PC-3 (cell line): ENCODE data around the gene CCDC197. TPM values are rescaled to one million over a fixed set of nuclear protein-coding genes. Genes with fewer than 3 reads are reported as not detected.

Experiments
- ATAC-seq: fragments of 200-7000 bp; cut with Tn5 transposase; 2 replicates; pipeline ENCODE4 v1.9.1; 2020; ENCODE audit warnings: mild to moderate bottlenecking, moderate library complexity
- BruUV-seq: library from RNA; stranded (reverse); fragments of 400-500 nt; replicated peaks from 2 replicates; lab custom pipeline; 2021; lab: Mats Ljungman, UMichigan
- CTCF ChIA-PET: fragments of 300-600 bp; sonication (Branson Sonifier 250); formaldehyde crosslinking; loops from one replicate; lab custom pipeline; 2022; ENCODE audit warnings: antibody characterized with exemption; lab: Charles Lee
- POLR2A ChIA-PET: fragments of 300-600 bp; sonication (Branson Sonifier 250); formaldehyde crosslinking; loops from one replicate; lab custom pipeline; 2022; ENCODE audit warnings: antibody characterized with exemption; ENCODE audit not compliant: unreplicated experiment; lab: Charles Lee
- DNase-seq: peaks from one replicate; pipeline ENCODE4 v3.0.0-alpha.2; 2015
- H2AFZ ChIP-seq: fragments of 300-600 bp; sonication (generic); 2 replicates; pipeline ENCODE4 v1.6.0; 2016; ENCODE audit warnings: antibody characterized with exemption, low read length
- H3F3A ChIP-seq: fragments of 300-600 bp; sonication (generic); one replicate; pipeline ENCODE4 v1.6.0; 2017; ENCODE audit warnings: antibody characterized with exemption, low read length, control low read depth, mild to moderate bottlenecking; ENCODE audit not compliant: unreplicated experiment
- H3K27ac ChIP-seq: fragments of 300-600 bp; sonication (generic); 2 replicates; pipeline ENCODE4 v1.5.1; 2016; ENCODE audit warnings: mild to moderate bottlenecking, low read length
- H3K27me3 ChIP-seq: fragments of 300-600 bp; sonication (generic); 2 replicates; pipeline ENCODE4 v1.6.1; 2016; ENCODE audit warnings: low read length, mixed read lengths
- H3K36me3 ChIP-seq: fragments of 300-600 bp; sonication (generic); 2 replicates; pipeline ENCODE4 v1.6.1; 2016; ENCODE audit warnings: low read depth, mixed run types, low read length, mixed read lengths
- H3K4me1 ChIP-seq: fragments of 300-600 bp; sonication (generic); 2 replicates; pipeline ENCODE4 v1.5.1; 2016; ENCODE audit warnings: low read length; ENCODE audit not compliant: insufficient read depth
- H3K4me2 ChIP-seq: fragments of 300-600 bp; sonication (generic); 2 replicates; pipeline ENCODE4 v1.6.0; 2016; ENCODE audit warnings: low read length
- H3K4me3 ChIP-seq: fragments of 300-600 bp; sonication (generic); 2 replicates; pipeline ENCODE4 v1.5.1; 2016; ENCODE audit warnings: mild to moderate bottlenecking, low read length, mixed read lengths
- H3K79me2 ChIP-seq: fragments of 300-600 bp; sonication (generic); 2 replicates; pipeline ENCODE4 v1.6.1; 2017; ENCODE audit warnings: low read length, mixed read lengths
- H3K9ac ChIP-seq: fragments of 300-600 bp; sonication (generic); 2 replicates; pipeline ENCODE4 v1.6.0; 2016; ENCODE audit warnings: mild to moderate bottlenecking, low read length
- H3K9me2 ChIP-seq: fragments of 300-600 bp; sonication (generic); replicated peaks from 2 replicates; pipeline ENCODE4 v1.6.1; 2016; ENCODE audit warnings: mixed run types, low read length, mixed read lengths
- H3K9me3 ChIP-seq: fragments of 300-600 bp; sonication (generic); 2 replicates; pipeline ENCODE4 v1.6.1; 2016; ENCODE audit warnings: low read length, mixed read lengths
- H4K20me1 ChIP-seq: fragments of 300-600 bp; sonication (generic); 2 replicates; pipeline ENCODE4 v1.6.1; 2016; ENCODE audit warnings: low read length, mixed read lengths
- EZH2 ChIP-seq: fragments of 300-600 bp; sonication (generic); IDR thresholded peaks from one replicate; pipeline ENCODE4 v1.6.1; 2017; ENCODE audit warnings: antibody characterized with exemption, mild to moderate bottlenecking, low read length; ENCODE audit not compliant: unreplicated experiment
- EZH2phosphoT487 ChIP-seq: fragments of 300-600 bp; sonication (generic); IDR thresholded peaks from 2 replicates; pipeline ENCODE4 v1.6.1; 2018; ENCODE audit warnings: mild to moderate bottlenecking, antibody characterized with exemption, low read length, borderline replicate concordance
- intact Hi-C: fragments of 100-400 bp; cut with micrococcal nuclease; formaldehyde crosslinking; loops from 2 replicates; pipeline ENCODE4 v1.9.0; 2023
- total RNA-seq: library from RNA; depleted of rRNA; stranded (reverse); fragments of >200 nt; gene quantifications from 2 replicates; pipeline ENCODE4 v1.2.3, GENCODE V29; 2014
- TF ChIP-seq, protein P1 (sequence below): fragments of 300-600 bp; sonication (generic); conservative IDR thresholded peaks from 2 replicates; pipeline ENCODE4 v1.5.1; 2017; ENCODE audit warnings: antibody characterized with exemption, low read depth, mild to moderate bottlenecking, low read length

The CCDC197 gene
- total RNA-seq, 1 experiment from 2014 or later, result not detected

DNA sequence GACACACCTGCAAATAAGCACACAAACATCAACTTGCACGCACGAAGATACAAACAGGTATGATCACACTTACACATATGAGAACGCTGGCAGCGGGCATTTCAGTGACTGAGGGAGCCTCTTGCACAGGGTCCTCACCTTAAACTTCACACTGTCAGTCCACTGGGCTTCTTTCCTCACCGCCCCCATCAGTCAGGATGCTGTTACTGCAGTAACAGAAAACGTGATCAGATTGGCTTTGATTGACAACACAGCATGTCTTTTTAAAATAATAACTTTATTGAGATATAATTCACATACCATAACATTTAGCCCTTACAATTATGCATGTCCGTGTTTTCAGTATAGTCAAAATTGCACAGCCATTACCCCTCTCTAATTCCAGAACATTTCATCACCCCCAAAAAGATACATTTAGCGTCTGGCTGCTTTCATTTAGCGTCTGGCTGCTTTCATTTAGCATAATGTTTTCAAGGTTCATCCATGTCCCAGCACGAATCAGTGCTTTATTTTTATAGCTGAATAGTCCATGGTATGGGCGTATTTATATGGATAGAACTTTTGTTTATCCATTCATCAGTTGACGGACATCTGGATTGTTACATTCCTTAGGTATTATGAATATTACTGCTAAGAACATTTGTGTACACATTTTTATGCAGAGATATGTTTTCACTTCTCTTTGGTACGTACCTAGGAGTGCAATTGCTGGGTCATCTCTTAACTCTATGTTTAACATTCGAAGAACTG is 8.4 kb downstream of the CCDC197 start:
- no peaks in the 10 kb centered on the region for H4K20me1 ChIP-seq
- DNase-seq (peak; percentile 35), ATAC-seq (no peak)
- H3K79me2 ChIP-seq, result no peaks in the 10 kb centered on the region
- H3K36me3 ChIP-seq, result no peaks in the 10 kb centered on the region
- no TSS peak for BruUV-seq
- TF ChIP-seq, protein P1, sequence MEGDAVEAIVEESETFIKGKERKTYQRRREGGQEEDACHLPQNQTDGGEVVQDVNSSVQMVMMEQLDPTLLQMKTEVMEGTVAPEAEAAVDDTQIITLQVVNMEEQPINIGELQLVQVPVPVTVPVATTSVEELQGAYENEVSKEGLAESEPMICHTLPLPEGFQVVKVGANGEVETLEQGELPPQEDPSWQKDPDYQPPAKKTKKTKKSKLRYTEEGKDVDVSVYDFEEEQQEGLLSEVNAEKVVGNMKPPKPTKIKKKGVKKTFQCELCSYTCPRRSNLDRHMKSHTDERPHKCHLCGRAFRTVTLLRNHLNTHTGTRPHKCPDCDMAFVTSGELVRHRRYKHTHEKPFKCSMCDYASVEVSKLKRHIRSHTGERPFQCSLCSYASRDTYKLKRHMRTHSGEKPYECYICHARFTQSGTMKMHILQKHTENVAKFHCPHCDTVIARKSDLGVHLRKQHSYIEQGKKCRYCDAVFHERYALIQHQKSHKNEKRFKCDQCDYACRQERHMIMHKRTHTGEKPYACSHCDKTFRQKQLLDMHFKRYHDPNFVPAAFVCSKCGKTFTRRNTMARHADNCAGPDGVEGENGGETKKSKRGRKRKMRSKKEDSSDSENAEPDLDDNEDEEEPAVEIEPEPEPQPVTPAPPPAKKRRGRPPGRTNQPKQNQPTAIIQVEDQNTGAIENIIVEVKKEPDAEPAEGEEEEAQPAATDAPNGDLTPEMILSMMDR, result peak; percentile 55
- TF ChIP-seq EZH2phosphoT487, result no peak
- H3K4me1 ChIP-seq, result 0 out of 2 replicates have a peak, but pooled peaks cover 7% of the 10 kb centered on the region
- H3F3A ChIP-seq, result no peaks in the 10 kb centered on the region
- H3K9ac ChIP-seq, result no peak overlapping the region
- H3K27me3 ChIP-seq, result no peaks in the 10 kb centered on the region
- CTCF ChIA-PET, result no interaction called here
- H3K9me2 ChIP-seq, result no peaks in the 10 kb centered on the region
- H3K4me3 ChIP-seq, result no peak overlapping the region
- H3K4me2 ChIP-seq, result no peak overlapping the region
- H3K27ac ChIP-seq, result no peak overlapping the region
- POLR2A ChIA-PET, result no interaction called here
- no peaks in the 10 kb centered on the region for H3K9me3 ChIP-seq
- intact Hi-C loops, result no loop called here
- no peak overlapping the region for H2AFZ ChIP-seq

GRCh38 chr14:94008234-94008633 is 11.1 kb downstream of the CCDC197 start:
- BruUV-seq, result no TSS peak
- Histone ChIP-seq H3K27me3 (no peaks in the 10 kb centered on the region), H4K20me1 (no peaks in the 10 kb centered on the region), H3K9me2 (no peaks in the 10 kb centered on the region), H3K36me3 (no peaks in the 10 kb centered on the region), H3K4me1 (0 out of 2 replicates have a peak, but pooled peaks cover 7% of the 10 kb centered on the region), H3F3A (no peaks in the 10 kb centered on the region), H3K79me2 (no peaks in the 10 kb centered on the region), H3K9ac (no peak overlapping the region), H2AFZ (no peak overlapping the region), H3K4me2 (no peak overlapping the region), H3K27ac (no peak overlapping the region), H3K4me3 (no peak overlapping the region), H3K9me3 (no peaks in the 10 kb centered on the region)
- POLR2A ChIA-PET, result no interaction called here
- CTCF ChIA-PET, result no interaction called here
- DNase-seq (no peak), ATAC-seq (no peak)
- TF ChIP-seq, protein P1, result no peak
- TF ChIP-seq EZH2 (no peak), EZH2phosphoT487 (no peak)
- intact Hi-C loops, result no loop called here

DNA sequence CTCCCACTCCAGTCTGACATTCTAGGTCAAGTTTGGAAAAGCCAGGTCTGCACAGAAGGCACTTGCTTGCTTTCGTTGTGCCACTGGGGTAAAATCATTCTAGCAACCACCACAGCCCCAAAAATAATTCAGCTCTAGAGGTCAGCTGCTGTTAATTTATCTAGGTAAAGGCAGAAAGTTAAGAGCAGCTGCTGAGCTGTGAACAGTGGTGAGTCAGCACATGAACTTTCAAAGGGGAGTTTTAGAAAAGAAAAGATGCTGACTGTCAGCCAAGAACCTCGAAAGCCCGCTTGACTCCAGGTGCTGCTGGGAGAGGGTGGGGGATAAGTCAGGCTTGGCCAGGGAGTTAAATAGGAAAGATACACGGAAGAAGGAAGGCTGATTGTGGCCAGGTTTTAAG is 12.7 kb downstream of the CCDC197 start:
- H3K9me2 ChIP-seq, result no peaks in the 10 kb centered on the region
- H3F3A ChIP-seq, result no peaks in the 10 kb centered on the region
- ChIA-PET CTCF (interaction anchor here (0.6 kb wide), 1 partner anchor 1600 kb away, joined by 3 read pairs; no protein-coding TSS in a partner anchor), POLR2A (no interaction called here)
- no peaks in the 10 kb centered on the region for H3K36me3 ChIP-seq
- DNase-seq (peak; percentile 61), ATAC-seq (peak; percentile 66)
- H3K9me3 ChIP-seq, result no peaks in the 10 kb centered on the region
- no peaks in the 10 kb centered on the region for H3K79me2 ChIP-seq
- H3K4me1 ChIP-seq, result 0 out of 2 replicates have a peak, but pooled peaks cover 7% of the 10 kb centered on the region
- H3K27me3 ChIP-seq, result no peaks in the 10 kb centered on the region
- no peak for TF ChIP-seq EZH2phosphoT487
- TF ChIP-seq, protein P1, result no peak
- TF ChIP-seq EZH2, result no peak
- no peak overlapping the region for H2AFZ ChIP-seq
- H4K20me1 ChIP-seq, result no peaks in the 10 kb centered on the region
- H3K27ac ChIP-seq, result no peak overlapping the region
- no peak overlapping the region for H3K9ac ChIP-seq
- peak overlapping the region; percentile 42; the same call in 1 of the 2 replicates for H3K4me2 ChIP-seq
- intact Hi-C loops, result no loop called here
- H3K4me3 ChIP-seq, result no peak overlapping the region
- BruUV-seq, result no TSS peak
